ENCODE data around the gene HEATR5B.
"Not testable (repeated sequence)": the region's sequence is repeated elsewhere in the genome, so short reads cannot be mapped to it uniquely, and the experiment has no call there.

Gene HEATR5B

DNA sequence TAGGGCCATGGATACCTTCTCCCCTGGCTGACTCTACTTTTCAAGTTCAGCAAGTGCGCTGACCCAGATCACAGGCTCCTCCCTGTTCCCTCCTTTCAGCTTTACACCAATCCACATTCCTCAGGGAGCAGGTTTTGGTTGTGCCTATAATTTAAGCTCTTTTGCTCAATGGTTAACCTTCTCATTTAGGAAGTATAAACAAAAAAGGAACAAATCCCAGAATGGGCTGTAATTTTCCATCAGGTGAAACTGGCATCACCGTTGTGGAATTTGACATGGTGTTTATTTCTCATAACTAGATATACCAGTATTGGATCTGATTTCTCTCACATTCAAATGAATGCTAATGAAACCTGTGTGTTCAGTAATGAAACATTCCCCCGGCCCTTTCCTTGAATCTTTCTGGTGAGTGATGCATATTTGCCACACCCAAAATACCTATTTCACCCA is 131.4 kb downstream of the HEATR5B start:
- DNase-seq = no peak
- intact Hi-C loops (cut with DNase I) = no loop called here

DNA sequence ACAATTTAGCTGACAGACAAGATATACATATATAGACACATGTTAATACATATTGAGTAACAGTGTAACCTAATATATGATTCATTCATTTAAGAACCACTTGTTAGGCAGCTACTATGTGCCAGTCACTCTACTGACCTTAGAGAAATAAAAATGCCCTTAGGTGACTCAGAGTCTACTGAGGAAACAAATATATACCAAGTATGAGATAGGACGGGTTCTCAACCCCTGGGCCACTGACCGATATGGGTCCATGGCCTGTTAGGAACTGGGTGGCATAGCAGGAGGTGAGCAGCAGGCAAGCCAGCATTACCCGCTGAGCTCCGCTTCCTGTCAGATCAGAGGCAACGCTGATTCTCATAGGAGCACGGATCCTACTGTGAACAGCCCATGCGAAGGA is 132.6 kb downstream of the HEATR5B start:
- no peak for DNase-seq
- intact Hi-C loops (cut with DNase I) = no loop called here

DNA sequence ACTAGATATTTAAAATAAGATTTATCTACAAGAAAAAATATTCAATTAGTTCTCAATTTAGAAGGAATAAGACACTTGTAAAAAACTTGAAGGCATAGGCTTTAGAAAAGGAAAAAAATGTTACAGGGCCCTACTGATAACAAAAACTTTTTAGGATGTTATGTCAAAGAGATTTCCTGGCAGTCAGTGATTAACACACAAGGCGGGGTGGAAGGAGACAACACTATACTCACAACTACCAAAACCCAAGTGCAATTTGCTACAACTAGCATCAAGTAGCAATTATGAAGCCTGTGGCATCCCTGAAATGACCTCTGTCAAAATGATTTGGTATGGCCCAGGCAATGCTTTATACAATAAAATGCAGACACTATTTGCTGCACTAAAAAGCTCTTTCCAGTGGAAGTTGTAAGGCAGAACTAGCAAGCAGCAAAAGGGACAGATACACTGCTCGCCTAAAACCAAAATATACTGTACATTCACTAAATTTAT is 133.1 kb downstream of the HEATR5B start:
- intact Hi-C loops (cut with DNase I) = no loop called here
- DNase-seq = no peak

DNA sequence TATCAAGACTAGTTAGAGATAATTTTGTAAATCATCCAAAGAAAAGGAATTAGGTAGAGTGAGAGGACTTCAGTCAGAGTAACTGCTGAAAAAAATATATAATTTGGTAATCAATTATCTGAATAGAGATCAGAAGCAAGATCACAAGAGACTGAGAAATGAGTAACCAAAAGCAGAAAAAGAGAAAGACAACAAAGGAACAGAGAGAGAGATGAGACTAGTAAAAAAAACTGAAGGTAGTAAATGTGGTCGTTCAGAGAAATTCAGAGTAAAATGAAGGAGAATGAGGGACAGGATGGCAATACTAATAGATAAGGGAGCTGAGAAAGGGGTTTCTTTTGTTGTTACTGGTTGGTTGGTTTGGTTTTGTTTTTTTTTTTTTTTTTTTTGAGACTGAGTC is 134.3 kb downstream of the HEATR5B start:
- intact Hi-C loops (cut with DNase I) = no loop called here
- DNase-seq = no peak

DNA sequence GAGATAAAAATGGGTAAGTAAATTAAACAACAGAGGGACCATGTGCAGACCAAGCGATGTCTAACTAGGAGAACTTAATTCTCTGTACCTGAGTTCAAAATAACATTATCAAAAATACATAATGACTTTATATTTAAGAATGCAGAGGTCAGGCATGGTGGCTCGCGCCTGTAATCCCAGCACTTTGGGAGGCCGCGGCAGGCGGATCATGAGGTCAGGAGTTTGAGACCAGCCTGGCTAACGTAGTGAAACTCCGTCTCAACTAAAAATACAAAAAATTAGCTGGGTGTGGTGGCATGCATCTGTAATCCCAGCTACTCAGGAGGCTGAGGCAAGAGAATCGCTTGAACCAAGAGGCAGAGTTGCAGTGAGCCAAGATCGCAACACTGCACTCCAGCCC is 138.9 kb downstream of the HEATR5B start:
- not testable (repeated sequence) for DNase-seq

DNA sequence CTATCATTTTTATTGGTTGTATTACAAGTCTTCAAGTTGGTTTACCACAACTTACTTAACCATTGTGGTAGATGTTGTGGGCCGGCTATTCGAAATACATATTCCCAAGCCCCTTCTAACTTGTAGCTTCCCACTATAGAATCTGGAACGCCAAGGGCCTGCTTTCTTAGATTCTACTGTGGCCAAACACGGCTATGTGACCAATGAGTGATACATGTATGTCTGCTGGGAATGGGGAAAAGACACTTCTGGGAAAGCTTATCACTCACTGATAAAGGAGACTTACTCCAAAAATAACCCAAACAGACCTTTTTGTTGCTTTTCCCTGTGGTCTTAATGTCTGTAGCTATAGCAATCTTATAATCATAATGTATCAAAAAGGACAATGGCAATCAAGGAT is 142.3 kb downstream of the HEATR5B start:
- DNase-seq = no peak
- intact Hi-C loops (cut with DNase I) = no loop called here

More for the DNA sequence above, 138.9 kb downstream of the HEATR5B start:
- intact Hi-C loops (cut with DNase I) = not testable (repeated sequence)

DNA sequence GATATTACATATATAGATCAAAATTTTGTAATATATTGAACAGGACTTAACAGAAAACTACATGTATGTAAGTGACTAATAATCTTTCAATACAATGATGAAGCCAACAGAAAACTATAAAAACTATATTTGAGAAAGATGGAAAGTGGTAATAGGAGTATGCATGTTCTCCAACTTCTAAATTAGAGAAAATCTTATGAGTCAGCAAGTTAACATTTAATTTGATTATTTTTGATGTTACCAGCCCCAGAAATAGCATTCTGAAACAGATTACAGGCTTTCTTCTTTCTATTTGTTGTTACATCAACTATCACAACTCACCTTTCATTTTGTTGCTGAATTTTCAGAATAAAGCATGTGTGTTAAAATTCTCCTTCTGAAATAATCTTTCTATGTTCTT is 147.6 kb downstream of the HEATR5B start:
- intact Hi-C loops (cut with DNase I) = not testable (repeated sequence)

DNA sequence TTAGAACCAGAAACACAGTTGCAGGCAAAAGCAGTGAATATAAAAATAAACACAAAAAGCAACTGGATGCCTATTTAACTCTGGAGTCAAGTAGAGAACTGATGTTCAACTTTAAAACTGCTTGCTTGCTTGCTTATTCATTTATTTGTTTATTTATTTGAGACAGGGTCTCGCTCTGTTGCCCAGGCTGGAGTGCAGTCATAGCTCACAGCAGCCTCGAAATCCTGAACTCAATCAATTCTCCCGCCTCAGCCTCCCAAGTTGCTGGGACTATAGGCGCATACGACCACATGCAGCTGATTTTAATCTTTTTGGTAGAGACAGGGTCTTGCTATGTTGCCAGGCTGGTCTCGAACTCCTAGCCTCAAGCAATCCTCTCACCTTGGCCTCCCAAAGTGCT is 152.5 kb downstream of the HEATR5B start:
- intact Hi-C loops (cut with DNase I) = not testable (repeated sequence)

More for the DNA sequence above, 147.6 kb downstream of the HEATR5B start:
- DNase-seq = not testable (repeated sequence)

More for the DNA sequence above, 152.5 kb downstream of the HEATR5B start:
- not testable (repeated sequence) for DNase-seq

All from posterior cingulate gyrus (tissue), 11 donors.